D721Med (cell line): ENCODE results near the gene SGPP1.

Experiments
- DNase-seq: peaks from one replicate; pipeline ENCODE4 v3.0.0; 2011; ENCODE audit warnings: low spot score; ENCODE audit not compliant: insufficient read length
- FAIRE-seq: peaks from 2 replicates; lab custom pipeline; 2011; peaks lifted over from hg19 to GRCh38; lab: Jason Lieb, UNC
- CTCF ChIP-seq: IDR thresholded peaks from 2 replicates; pipeline ENCODE4 v1.5.1; 2012; ENCODE audit warnings: mild to moderate bottlenecking, control low read depth; ENCODE audit not compliant: insufficient read depth; ENCODE audit errors: missing control alignments

Gene SGPP1

GRCh38 chr14:63727736-63728728, at the start of gene SGPP1:
TSS of gene SGPP1 (minus strand) at chr14:63728065. CDS start at chr14:63727944, 121 bp downstream.
- DNase-seq (peak; percentile 64), FAIRE-seq (no peak)
- TF ChIP-seq CTCF = peak; percentile 28

GRCh38 chr14:63777024-63777423, 49.2 kb upstream of the SGPP1 start:
- no peak for TF ChIP-seq CTCF
- no peak for FAIRE-seq
- DNase-seq = no peak

GRCh38 chr14:63773504-63773903, 45.6 kb upstream of the SGPP1 start:
- no peak for FAIRE-seq

GRCh38 chr14:63770187-63770807, 42.4 kb upstream of the SGPP1 start:
- TF ChIP-seq CTCF = peak; percentile 54
- DNase-seq = no peak
- FAIRE-seq = no peak

More at GRCh38 chr14:63773504-63773903, 45.6 kb upstream of the SGPP1 start:
- DNase-seq = no peak
- TF ChIP-seq CTCF = no peak

GRCh38 chr14:63766611-63767010, 38.7 kb upstream of the SGPP1 start:
- DNase-seq = no peak
- no peak for FAIRE-seq
- no peak for TF ChIP-seq CTCF

GRCh38 chr14:63764620-63765139, 36.8 kb upstream of the SGPP1 start:
- DNase-seq (no peak), FAIRE-seq (no peak)
- TF ChIP-seq CTCF = no peak

GRCh38 chr14:63764103-63764502, 36.2 kb upstream of the SGPP1 start:
- FAIRE-seq (no peak), DNase-seq (no peak)
- TF ChIP-seq CTCF = no peak
